H1 (cell line): Measurements from ENCODE around the gene TMED8.

Experiments used
- CBX5 ChIP-seq: fragments of 300-800, 300-1000 bp; sonication (generic); IDR thresholded peaks from 2 replicates; pipeline ENCODE4 v1.7.1; 2016; ENCODE audit warnings: antibody characterized with exemption, low read length, low read depth
- CEBPB ChIP-seq: IDR thresholded peaks from 2 replicates; pipeline ENCODE4 v1.6.1; 2012; ENCODE audit warnings: low read depth, low read length
- EP300 ChIP-seq, 2 experiments: IDR thresholded peaks; 1 replicate in 1 of 2; 2 replicates in 1 of 2; pipeline ENCODE4 v1.6.1; 2011 to 2012; ENCODE audit warnings: low read depth in 2 of 2, low read length in 2 of 2, mild to moderate bottlenecking in 2 of 2, borderline replicate concordance in 1 of 2, inconsistent platforms in 1 of 2, moderate library complexity in 1 of 2
- EZH2 ChIP-seq: fragments of 200-600 bp; sonication (generic); IDR thresholded peaks from 2 replicates; pipeline ENCODE4 v1.7.1; 2012; ENCODE audit warnings: low read depth, mild to moderate bottlenecking, moderate library complexity, low read length, inconsistent platforms; ENCODE audit not compliant: severe bottlenecking
- JUN ChIP-seq: IDR thresholded peaks from 2 replicates; pipeline ENCODE4 v1.6.1; 2011; ENCODE audit warnings: low read depth, mild to moderate bottlenecking, improper control_type of control experiment, low read length
- TF ChIP-seq, protein P1 (sequence below), 3 experiments: IDR thresholded peaks; 1 replicate in 2 of 3; 2 replicates in 1 of 3; pipeline versions ENCODE4 v1.5.1 to v1.6.1; 2011; ENCODE audit warnings: low read length in 3 of 3, mild to moderate bottlenecking in 3 of 3, inconsistent platforms in 2 of 3, low read depth in 1 of 3, moderate library complexity in 1 of 3; ENCODE audit not compliant: insufficient read depth in 1 of 3; ENCODE audit errors: control extremely low read depth in 1 of 3

DNA sequence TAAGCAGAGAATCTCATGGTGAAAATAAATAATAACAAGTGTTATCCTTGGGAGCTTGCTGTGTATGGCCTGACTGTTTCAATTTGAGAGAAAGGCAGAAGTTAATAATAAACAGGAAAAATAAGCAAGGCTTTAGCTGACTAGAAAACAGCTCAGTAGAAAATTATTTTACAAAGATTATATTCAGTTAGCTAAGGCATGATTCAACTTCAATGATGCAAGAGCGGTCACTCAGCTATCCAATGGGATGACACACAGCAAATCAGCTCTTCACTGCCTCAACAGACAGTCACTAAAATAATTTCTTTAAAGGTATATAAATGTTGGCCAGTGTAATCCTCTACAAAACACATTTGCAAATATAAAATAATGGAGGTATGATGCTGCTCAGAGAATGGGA, 37.5 kb downstream of the TMED8 start:
- TF ChIP-seq CEBPB (no peak), EZH2 (no peak), CBX5 (no peak), EP300 (IDR thresholded peaks at IDR 0.05; ENCODE audit: borderline replicate concordance in 1 of 2, low read depth in 2 of 2, low read length in 2 of 2) (no peak), JUN (no peak)
- TF ChIP-seq, protein P1, sequence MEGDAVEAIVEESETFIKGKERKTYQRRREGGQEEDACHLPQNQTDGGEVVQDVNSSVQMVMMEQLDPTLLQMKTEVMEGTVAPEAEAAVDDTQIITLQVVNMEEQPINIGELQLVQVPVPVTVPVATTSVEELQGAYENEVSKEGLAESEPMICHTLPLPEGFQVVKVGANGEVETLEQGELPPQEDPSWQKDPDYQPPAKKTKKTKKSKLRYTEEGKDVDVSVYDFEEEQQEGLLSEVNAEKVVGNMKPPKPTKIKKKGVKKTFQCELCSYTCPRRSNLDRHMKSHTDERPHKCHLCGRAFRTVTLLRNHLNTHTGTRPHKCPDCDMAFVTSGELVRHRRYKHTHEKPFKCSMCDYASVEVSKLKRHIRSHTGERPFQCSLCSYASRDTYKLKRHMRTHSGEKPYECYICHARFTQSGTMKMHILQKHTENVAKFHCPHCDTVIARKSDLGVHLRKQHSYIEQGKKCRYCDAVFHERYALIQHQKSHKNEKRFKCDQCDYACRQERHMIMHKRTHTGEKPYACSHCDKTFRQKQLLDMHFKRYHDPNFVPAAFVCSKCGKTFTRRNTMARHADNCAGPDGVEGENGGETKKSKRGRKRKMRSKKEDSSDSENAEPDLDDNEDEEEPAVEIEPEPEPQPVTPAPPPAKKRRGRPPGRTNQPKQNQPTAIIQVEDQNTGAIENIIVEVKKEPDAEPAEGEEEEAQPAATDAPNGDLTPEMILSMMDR (IDR thresholded peaks at IDR 0.05; ENCODE audit: control extremely low read depth in 1 of 3, insufficient read depth in 1 of 3, low read depth in 1 of 3, low read length in 3 of 3) = no peak
